Inferior parietal cortex (tissue), 1 donor: ENCODE results near the gene TACO1.

Experiments used
- DNase-seq: peaks from one replicate; pipeline ENCODE4 v3.0.0-alpha.2; 2016; ENCODE audit errors: extremely low spot score

Gene TACO1

DNA sequence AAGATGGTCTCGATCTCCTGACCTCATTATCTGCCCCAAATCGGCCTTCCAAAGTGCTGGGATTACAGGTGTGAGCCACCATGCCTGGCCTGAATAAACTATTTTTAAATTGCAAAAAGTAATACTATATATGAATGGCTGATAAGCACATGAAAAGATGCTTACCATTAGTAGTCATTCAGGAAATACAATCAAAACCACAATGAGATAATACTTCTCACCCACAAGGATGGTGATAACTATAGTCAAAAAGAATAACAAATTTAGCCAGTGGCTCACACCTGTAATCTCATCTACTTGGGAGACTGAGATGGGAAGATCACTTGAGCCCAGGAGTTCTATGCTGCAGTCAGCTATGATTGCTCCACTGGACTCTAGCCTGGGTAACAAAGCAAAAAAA, 2.4 kb upstream of the TACO1 start:
- no peak for DNase-seq

DNA sequence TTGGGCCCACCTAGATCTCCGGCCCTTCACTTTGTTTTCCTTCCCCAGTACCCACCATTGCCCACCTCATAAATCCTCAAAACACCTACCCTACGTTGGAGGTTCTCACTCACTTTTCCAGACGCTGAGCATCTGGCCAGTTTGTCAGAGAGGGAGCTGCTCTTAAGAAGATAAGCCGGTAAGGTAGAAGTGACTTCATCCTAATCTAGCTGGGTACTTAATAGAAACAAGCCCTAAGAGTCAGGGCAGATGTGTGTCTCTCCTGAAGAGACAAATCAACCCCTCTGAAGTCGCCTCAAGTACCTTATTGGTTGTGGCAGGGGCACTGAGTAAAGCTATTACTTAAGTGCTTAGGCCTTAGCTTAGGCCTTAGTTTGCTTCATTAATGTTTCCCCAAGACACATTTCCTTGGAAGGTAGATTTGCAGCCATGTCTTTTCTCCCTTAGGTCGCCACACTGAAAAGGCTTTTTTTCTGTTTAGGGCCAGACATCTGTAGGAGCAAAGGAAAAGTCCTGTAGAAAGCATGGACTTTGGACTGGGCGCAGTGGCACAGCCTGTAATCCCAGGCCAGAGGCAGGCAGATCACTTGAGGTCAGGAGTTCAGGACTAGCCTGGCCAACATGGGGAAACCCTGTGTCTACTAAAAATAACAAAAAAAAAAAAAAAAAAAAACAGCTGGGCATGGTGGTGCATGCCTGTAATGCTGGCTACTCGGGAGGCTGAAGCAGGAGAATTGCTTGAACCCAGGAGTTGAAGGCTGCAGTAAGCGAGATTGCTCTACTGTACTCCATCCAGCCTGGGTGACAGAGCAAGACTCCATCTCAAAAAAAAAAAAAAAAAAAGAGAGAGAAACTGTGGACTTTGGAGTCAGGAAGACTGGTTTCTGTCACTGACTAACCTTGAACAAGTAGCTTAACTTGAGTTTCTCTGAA, 1.0 kb downstream of the TACO1 start:
- no peak for DNase-seq

- DNase-seq: no peak
Observed at GRCh38 chr17:63609816-63610573, 9.3 kb downstream of the TACO1 start.

- DNase-seq: no peak
Observed at GRCh38 chr17:63610854-63611253, 10.2 kb downstream of the TACO1 start.

DNA sequence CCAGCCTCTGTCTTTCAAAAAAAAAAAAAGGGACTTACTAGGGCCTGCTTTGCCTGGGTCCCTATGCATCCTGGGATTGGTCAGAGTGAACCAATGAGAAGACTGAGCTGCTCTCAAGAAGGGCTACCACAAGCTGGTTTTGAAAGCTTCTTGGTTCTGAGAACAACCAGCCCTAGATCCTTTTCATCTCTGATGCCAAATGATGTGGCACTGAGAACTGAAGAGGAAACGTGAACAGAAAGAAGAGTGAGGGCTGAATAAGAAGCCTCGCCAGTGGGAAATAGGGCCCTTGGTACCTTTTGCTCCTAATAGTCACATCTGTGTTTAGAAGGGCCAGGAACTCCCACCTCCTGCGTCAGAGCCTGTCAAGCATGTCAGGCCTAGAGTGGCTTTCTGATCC, 10.7 kb downstream of the TACO1 start:
- DNase-seq: no peak

DNA sequence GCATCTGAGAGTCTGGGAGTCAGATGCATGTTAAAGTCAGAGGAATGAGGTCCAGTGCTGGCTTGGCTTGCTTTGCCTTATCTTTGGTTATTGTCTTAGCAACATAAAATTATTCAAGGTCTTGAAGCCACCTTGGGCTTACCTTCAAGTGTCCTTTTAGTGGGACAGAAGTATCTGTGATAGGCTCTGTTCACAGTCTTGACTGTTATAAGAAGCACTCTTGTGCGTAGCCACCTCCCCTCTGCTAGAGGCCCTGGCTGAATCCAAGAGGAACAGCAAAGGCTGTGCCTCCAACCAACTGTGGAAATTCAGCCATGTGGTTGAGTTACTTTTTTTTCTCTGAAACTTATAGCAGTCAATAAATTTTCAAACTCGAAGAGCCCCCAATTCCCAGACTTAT, 13.0 kb downstream of the TACO1 start:
- DNase-seq: no peak

- peak; percentile 34 for DNase-seq
Observed at GRCh38 chr17:63621229-63621683, 20.6 kb downstream of the TACO1 start.

DNA sequence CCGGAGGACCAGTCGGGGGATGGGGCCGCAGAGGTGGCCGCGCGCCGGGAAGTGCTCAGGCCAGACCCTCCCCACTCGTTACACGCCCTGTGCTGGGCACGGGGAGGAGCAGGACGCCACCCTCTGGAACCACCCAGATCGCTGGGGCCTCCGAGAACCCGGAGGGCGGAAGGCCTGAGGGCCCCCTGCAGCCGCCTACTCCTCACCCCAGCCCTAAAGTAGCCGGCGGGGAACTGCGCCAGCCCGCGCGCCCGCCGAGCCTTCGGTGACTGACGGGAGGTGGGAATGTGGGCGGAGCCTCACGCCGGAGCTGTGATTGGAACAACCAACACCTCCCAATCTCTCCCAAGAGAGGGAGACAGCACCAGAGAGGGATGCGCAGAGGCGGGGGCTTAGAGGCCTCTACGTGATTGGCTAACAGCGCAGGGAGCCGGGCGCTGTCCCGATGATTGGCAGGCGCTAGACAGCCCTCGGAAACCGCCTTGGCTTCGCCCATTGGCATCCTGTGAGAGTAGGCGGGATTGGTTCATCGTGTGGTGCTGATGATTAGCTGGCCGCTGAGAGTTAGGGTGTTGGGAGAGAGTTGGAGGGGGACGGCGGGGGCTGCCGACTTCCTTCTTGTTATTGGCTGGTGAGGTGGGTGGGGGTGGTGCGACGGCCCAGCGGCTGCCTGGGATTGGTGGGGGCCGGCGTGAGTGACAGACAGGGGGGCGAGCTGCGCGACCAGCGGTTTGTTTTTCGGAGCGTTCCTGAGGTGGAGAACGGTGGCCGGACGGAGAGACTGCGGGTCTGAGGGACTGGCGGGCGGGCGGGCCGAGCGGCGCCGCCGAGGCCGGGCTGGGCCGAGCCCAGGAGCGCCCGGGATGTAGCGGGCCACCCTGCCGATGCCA, 21.2 kb downstream of the TACO1 start, which contains the start of gene MAP3K3:
Gene MAP3K3 (plus strand): TSS at position 734 of the 890 bp plus-strand sequence. CDS start 343 bp downstream, outside the sequence.
- peak; percentile 99 for DNase-seq

GRCh38 chr17:63622574-63623390, 22.1 kb downstream of the TACO1 start:
- DNase-seq: peak; percentile 25

- DNase-seq: no peak
Observed at GRCh38 chr17:63623786-63624530, 23.3 kb downstream of the TACO1 start.

GRCh38 chr17:63624531-63624880, 23.8 kb downstream of the TACO1 start:
- no peak for DNase-seq

- DNase-seq: no peak
Observed at GRCh38 chr17:63626551-63627180, 26.0 kb downstream of the TACO1 start.

GRCh38 chr17:63629627-63630026, 28.9 kb downstream of the TACO1 start:
- no peak for DNase-seq

DNA sequence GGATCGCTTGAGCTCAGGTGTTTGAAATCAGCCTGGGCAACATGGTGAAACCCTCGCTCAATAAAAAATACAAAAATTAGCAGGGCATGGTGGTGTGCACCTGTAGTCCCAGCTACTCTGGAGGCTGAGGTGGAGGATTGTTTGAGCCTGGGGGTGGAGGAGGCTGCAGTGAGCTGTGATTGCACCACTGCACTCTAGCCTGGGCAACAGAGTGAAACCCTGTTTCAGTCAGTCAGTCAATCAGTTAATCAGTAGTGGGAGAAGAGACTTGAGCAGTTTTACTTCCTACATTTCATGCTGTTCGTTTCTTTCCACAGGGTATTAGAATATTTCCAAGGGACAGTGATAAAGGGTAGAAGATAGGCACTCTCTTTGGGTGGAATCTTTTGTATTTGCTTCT, 30.4 kb downstream of the TACO1 start:
- no peak for DNase-seq

GRCh38 chr17:63631626-63632025, 30.9 kb downstream of the TACO1 start:
- no peak for DNase-seq

GRCh38 chr17:63633742-63634141, 33.0 kb downstream of the TACO1 start:
- no peak for DNase-seq

DNA sequence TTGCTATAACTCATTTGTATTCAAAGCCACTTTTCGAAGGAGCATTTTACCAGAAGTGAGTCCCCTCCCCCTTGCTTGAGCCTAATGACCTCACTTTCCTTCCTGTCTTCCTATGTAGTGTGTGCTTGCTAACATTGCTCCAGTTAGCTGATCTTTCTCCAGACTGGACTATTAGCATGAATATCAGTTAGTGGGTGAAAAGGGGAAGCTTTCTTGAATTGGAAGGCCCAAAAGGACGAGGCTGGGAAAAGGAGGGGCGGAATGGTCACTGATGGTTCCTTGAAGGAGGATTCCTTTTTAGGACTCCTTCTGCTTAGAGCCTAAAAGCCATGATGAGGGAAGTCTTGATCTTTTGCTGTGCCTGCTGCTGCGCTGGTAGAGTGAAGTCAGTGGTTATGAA, 33.5 kb downstream of the TACO1 start:
- no peak for DNase-seq

DNA sequence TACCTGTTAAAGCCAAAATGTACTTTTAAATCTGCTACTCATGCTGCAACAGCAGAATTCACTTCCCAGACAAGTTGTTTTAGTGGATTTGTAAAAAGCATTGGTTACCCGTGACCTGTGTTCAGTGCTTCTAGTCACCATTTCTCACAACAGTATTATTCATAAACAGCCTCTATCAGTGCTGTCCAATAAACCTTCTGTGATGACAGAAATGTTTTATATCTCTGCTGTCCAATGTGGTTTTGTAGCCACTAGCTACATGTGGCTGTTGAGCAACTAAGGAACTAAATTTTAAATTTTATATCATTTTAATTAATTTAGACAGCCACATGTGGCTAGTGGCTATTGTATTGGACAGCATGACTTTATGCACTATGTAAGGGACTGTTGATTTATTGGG, 34.1 kb downstream of the TACO1 start:
- DNase-seq: no peak

- no peak for DNase-seq
Observed at GRCh38 chr17:63635290-63635689, 34.6 kb downstream of the TACO1 start.

GRCh38 chr17:63635787-63636186, 35.1 kb downstream of the TACO1 start:
- DNase-seq: peak; percentile 14
